B cell (primary cell): ENCODE measurements around the gene FREM3.

Experiments used
- CTCF ChIP-seq: fragments of 200-600 bp; IDR thresholded peaks from one replicate; pipeline ENCODE4 v1.8.0; 2022; ENCODE audit warnings: antibody characterized with exemption, mild to moderate bottlenecking
- EZH2 ChIP-seq: IDR thresholded peaks from 2 replicates; pipeline ENCODE4 v1.6.1; 2012; ENCODE audit warnings: borderline replicate concordance, low read depth, mild to moderate bottlenecking, moderate library complexity, low read length; ENCODE audit not compliant: insufficient read depth, poor library complexity, severe bottlenecking

- no peak for TF ChIP-seq CTCF
- TF ChIP-seq EZH2 = no peak
Observed at GRCh38 chr4:143634763-143635162, 65.7 kb downstream of the FREM3 start.
